ENCODE results near the gene UMAD1. TPM values are rescaled to one million over a fixed set of nuclear protein-coding genes. Genes with fewer than 3 reads are reported as not detected.

Gene UMAD1
- total RNA-seq, 1 donor from 2014 or later, result 11.3 TPM

- TF ChIP-seq CTCF (IDR thresholded peaks at IDR 0.05; ENCODE audit: insufficient read depth, low read length, severe bottlenecking), result no peak
- Histone ChIP-seq H3K4me3 (ENCODE audit: low read depth, low read length) (no peak overlapping the region), H3K36me3 (ENCODE audit: control insufficient read depth, insufficient read depth, low read length) (no peaks in the 10 kb centered on the region), H3K27me3 (ENCODE audit: control insufficient read depth, insufficient read depth, low read length) (no peaks in the 10 kb centered on the region)
- FAIRE-seq (no peak), DNase-seq (ENCODE audit: low read depth) (no peak)
These were observed 278.9 kb downstream of the UMAD1 start for GRCh38 chr7:7919449-7919945.

GRCh38 chr7:7920056-7920455, 279.5 kb downstream of the UMAD1 start:
- Histone ChIP-seq H3K4me3 (ENCODE audit: low read depth, low read length) (no peak overlapping the region), H3K27me3 (ENCODE audit: control insufficient read depth, insufficient read depth, low read length) (no peaks in the 10 kb centered on the region), H3K36me3 (ENCODE audit: control insufficient read depth, insufficient read depth, low read length) (no peaks in the 10 kb centered on the region)
- no peak for TF ChIP-seq CTCF (IDR thresholded peaks at IDR 0.05; ENCODE audit: insufficient read depth, low read length, severe bottlenecking)
- no peak for FAIRE-seq
- no peak for DNase-seq (ENCODE audit: low read depth)

- H3K4me3 ChIP-seq (ENCODE audit: low read depth, low read length), result no peak overlapping the region
- H3K27me3 ChIP-seq (ENCODE audit: control insufficient read depth, insufficient read depth, low read length), result no peaks in the 10 kb centered on the region
- FAIRE-seq (no peak), DNase-seq (ENCODE audit: low read depth) (no peak)
- TF ChIP-seq CTCF (IDR thresholded peaks at IDR 0.05; ENCODE audit: insufficient read depth, low read length, severe bottlenecking), result no peak
- no peaks in the 10 kb centered on the region for H3K36me3 ChIP-seq (ENCODE audit: control insufficient read depth, insufficient read depth, low read length)
These were observed 279.9 kb downstream of the UMAD1 start for GRCh38 chr7:7920481-7920880.

- Histone ChIP-seq H3K4me3 (ENCODE audit: low read depth, low read length) (no peak overlapping the region), H3K36me3 (ENCODE audit: control insufficient read depth, insufficient read depth, low read length) (no peaks in the 10 kb centered on the region), H3K27me3 (ENCODE audit: control insufficient read depth, insufficient read depth, low read length) (no peaks in the 10 kb centered on the region)
- no peak for TF ChIP-seq CTCF (IDR thresholded peaks at IDR 0.05; ENCODE audit: insufficient read depth, low read length, severe bottlenecking)
- DNase-seq (ENCODE audit: low read depth) (no peak), FAIRE-seq (no peak)
These were observed 281.3 kb downstream of the UMAD1 start for GRCh38 chr7:7921830-7922229.

GRCh38 chr7:7922684-7923385, 282.3 kb downstream of the UMAD1 start:
- no peak overlapping the region for H3K4me3 ChIP-seq (ENCODE audit: low read depth, low read length)
- TF ChIP-seq CTCF (IDR thresholded peaks at IDR 0.05; ENCODE audit: insufficient read depth, low read length, severe bottlenecking), result no peak
- no peaks in the 10 kb centered on the region for H3K27me3 ChIP-seq (ENCODE audit: control insufficient read depth, insufficient read depth, low read length)

GRCh38 chr7:7923818-7924217, 283.3 kb downstream of the UMAD1 start:
- TF ChIP-seq CTCF (IDR thresholded peaks at IDR 0.05; ENCODE audit: insufficient read depth, low read length, severe bottlenecking), result no peak
- no peak overlapping the region for H3K4me3 ChIP-seq (ENCODE audit: low read depth, low read length)
- no peak for FAIRE-seq
- DNase-seq (ENCODE audit: low read depth), result no peak
- H3K36me3 ChIP-seq (ENCODE audit: control insufficient read depth, insufficient read depth, low read length), result no peaks in the 10 kb centered on the region
- H3K27me3 ChIP-seq (ENCODE audit: control insufficient read depth, insufficient read depth, low read length), result no peaks in the 10 kb centered on the region

More at GRCh38 chr7:7922684-7923385, 282.3 kb downstream of the UMAD1 start:
- H3K36me3 ChIP-seq (ENCODE audit: control insufficient read depth, insufficient read depth, low read length), result no peaks in the 10 kb centered on the region
- FAIRE-seq (no peak), DNase-seq (ENCODE audit: low read depth) (no peak)
